GM18867 (cell line): ENCODE data around the gene RBM47.
"Not testable (repeated sequence)": the region's sequence is repeated elsewhere in the genome, so short reads cannot be mapped to it uniquely, and the experiment has no call there.

Source experiments
- ATAC-seq: cut with Tn5 transposase; IDR thresholded peaks from one replicate; pipeline ENCODE4 v1.9.1; 2021; ENCODE audit warnings: mild to moderate bottlenecking, moderate library complexity; ENCODE audit not compliant: unreplicated experiment

RBM47 gene

DNA sequence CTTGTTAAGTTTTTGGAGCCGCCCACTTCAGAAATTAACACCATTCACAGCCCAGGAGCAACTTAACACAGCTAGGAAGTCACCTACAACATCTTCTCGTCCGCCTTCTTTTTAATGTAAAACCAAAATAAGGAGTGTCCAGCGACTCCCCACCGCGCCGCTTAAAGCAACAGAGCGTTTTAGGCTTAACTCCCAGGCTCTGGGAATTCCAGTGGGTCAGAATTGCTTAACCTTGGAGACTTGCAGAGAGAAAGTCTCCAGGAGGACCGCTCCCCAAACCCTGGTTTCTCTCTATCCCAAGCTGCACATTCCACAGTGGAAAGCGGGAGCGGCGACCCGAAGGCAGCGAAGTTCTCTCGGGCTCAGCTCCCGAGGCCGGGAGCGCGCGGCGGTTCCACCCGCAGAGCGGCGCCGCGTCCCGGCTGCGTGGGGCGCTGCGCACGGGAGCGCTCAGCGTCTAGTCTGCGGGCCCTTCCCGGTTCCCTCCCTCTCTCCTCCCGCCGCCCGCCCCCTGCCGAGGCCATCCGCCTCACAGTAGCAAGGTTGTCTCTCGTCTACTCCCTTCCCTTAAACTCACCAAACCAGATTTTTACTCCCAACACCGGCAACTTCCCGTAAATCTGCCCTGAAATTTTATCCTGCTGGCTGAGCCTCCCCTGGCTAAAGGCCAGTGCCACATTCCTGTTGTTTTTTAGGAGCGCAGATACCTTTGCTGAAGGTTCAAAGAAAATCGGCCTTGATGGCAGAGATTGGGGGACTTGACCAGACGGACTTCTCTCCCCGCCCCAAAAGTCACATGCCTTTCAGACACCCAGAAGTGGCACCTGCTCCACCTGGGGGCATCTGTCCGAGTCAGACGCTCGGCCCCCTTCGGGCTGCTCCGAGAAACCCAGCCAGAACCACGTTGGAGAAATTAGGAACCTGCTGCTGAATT lies at the start of gene RBM47:
RBM47 (minus strand) TSS at position 464 of the 934 bp plus-strand sequence. CDS start 190,971 bp downstream, outside the sequence.
- peak; percentile 68 for ATAC-seq

DNA sequence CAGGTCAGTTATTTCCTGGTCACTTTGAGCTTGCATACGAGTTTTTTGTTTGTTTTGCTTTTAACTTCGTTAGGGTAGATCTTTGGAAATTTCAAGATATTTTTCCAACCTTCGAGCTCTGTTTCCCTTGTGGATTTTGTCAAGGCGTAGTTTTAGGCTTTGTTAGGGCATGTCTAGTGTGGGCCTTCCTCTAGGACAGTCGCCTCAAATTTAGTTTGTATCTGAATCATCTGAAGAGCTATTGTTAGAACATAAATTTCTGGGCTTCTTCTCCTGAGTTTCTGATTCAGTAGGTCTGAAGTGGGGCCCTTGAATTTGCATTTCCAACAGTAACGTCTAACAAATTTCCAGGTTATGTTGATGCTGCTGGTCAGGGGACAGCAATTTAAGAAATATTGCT lies 48.8 kb upstream of the RBM47 start:
- no peak for ATAC-seq

GRCh38 chr4:40675166-40675565 lies 45.5 kb upstream of the RBM47 start:
- no peak for ATAC-seq

- ATAC-seq = peak; percentile 67
These were observed 43.2 kb upstream of the RBM47 start for GRCh38 chr4:40672528-40673522.

GRCh38 chr4:40669504-40669903 lies 39.8 kb upstream of the RBM47 start:
- ATAC-seq = no peak

GRCh38 chr4:40665842-40666241 lies 36.2 kb upstream of the RBM47 start:
- no peak for ATAC-seq

DNA sequence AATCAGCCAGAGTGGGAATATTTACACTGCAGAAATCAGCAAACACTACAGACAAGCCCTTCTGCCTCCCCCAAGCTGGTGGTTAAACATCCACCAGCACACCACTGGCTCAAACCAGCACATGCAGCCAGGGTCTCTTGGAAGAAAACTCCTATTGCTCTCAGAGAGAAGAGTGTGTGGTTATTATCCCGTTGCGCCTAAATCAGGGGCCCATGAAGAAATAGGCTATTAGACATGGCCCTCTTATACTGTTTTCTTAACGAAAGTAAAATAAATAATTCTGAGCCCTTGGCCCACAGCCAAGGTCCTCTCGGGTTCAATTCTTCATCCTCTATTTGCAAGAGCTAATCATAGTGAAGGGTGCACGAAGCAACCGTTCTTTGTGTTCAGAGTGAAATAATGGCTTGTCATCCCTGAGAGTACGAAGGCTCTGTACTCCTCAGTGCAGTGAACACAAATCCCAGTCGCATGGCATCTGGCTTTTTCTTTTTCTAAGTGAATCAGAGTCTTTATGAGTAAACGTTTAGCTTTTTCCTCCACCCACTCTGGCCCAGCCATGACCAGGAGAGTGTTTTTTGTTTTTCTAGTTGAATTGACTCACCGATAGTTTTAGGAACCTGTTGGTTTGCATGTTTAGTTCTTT lies 33.4 kb upstream of the RBM47 start:
- ATAC-seq = peak; percentile 76

GRCh38 chr4:40661803-40662202 lies 32.1 kb upstream of the RBM47 start:
- no peak for ATAC-seq

DNA sequence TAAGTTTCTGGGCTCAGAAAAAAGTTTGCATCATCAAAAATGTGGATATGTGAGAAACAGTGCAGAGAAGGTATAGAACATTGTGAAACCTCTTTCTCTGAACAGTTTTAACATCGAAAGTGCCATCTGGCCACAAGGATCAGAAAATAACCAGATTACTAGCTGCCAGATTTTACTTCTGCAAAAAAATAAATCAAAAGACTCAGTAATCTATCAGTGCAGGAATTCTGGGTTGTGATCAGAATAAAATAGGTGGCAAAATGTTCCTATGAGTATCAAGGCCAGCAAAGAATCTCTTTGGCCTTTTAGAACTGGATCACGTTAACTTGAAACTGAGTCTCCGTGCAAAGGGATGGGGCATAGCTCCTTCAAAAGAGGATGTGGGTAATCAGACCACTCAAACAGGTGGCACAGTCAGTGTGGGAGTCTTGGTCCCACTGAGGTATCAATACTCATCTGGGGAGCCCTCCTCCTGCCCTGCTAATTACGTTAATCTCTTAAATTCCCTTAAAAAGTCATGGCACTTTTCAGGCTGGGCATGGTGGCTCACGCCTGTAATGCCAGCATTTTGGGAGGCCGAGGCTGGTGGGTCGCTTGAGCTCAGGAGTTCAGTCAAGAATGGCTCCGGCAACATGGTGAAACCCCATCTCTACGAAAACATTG lies 26.7 kb upstream of the RBM47 start:
- ATAC-seq = peak; percentile 96

DNA sequence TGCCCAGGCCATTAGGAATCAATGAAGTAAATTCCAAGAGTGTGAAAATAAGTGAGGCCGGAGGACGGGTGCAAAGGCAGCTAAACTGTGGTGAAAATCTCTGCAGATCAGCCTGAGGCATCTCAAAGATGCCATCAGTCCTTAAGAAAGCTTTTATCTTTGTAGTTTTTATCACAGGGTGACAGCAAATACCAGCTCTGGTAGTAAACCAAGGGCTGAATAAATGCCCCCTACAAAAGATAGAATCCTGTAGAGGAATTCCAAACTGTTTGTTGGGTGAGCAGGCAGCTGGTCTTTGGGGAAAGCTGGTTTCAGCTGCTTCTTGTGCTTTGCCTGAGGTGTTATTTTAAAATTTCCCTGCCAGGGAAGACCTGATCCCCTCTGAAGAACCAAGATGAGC lies 21.6 kb upstream of the RBM47 start:
- ATAC-seq = no peak

GRCh38 chr4:40649321-40649720 lies 19.7 kb upstream of the RBM47 start:
- ATAC-seq = no peak

DNA sequence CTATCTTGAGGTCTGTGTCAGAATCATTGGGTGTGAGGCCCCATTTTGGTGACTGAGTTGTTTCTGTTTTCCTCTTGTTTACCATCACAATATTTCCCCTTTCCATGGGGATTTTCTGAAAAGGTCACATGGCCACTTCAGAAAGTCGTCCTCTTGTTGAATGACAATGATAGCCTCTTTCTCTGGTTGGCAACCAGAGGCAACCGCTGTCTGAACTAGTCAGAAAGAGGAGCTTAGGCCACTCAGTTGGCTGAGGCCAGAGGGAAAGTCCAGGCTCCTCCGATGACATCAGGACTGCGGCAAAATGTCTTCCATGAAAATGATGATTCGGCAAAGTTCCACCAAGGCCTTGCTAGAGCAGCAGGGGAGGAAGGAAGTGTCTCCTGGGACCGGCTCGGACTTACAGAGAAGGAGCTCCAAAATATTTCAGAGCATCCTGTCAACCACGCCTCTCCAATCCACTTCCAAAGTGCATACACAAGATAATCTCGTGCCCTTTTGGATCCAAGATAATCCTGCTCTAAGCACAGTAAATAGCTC lies 19.1 kb upstream of the RBM47 start:
- ATAC-seq = no peak

GRCh38 chr4:40648131-40648530 lies 18.5 kb upstream of the RBM47 start:
- ATAC-seq = no peak

DNA sequence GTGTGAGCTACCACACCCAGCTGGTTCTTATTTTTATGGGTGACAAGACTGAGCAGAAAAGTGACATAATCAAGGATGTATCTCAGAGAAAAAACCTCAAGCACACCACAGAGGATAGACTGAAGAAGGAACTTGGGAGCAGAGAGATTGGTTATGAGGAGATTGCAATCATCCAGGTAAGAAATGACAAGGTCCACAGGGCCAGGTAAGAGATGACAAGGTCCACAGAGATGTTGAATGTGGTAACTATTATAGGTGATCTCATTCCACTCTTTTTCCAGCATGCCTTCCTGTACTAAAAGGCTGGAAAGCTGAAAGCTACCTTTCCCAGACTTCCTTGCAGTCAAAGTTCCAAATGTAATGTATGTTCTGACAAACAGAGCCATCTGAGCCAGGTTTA lies 15.9 kb upstream of the RBM47 start:
- ATAC-seq = no peak

DNA sequence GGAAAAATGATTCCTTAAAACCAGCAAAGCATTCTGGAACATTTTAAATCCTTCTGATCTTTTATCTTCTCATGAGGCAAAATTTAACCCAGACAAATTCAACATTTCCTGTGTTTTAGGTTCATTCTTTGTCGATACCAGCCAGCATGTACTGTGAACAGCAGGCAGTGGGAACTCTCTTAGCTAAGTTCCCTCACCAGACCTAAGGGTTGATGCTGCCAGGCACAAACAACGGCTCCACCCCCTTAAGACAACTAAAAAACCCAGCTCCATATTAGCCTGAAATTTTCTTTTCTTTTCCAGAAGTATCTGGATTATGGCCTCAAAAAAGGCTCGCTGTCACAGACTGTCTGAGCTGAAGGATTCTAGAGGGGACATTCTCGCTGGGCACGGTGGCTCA lies 2.4 kb upstream of the RBM47 start:
- ATAC-seq = no peak

DNA sequence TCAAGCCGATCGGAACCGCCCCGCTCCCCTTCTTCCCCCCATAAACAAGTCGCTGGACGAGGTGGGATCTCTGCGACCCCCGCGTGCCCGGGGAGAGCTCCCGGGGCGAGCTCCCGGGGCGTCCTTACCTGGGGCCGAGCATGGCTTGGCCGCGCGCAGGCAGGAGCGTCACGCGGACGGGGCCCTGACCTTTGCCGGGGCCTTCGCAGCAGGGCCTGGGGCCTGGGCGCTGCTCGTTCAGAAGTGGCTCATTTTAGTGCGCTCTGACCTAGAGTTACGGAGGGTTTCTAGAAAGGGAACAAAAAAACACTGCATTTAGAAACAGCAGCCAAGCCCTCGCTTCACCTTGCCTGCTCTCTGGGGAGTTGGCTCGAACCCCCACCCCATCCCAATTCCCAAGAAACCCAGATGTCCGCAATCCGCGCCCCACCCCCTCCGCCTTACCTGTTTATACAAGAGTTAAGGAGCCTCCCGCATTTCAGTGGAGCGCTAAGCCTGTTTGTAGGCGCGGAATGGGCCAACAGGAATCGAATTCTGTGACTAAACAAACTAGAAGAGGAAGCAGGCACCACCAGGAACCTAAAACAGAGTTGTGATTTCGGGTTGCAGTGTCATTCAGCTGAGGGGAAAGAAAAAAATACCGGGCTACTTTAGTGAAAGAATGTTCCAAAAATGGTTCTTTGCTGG lies 814 bp upstream of the RBM47 start:
- ATAC-seq = peak; percentile 48

- ATAC-seq = no peak
These were observed 776 bp downstream of the RBM47 start for GRCh38 chr4:40628888-40629287.

- ATAC-seq = not testable (repeated sequence)
These were observed 1.3 kb downstream of the RBM47 start for GRCh38 chr4:40628407-40628806.

DNA sequence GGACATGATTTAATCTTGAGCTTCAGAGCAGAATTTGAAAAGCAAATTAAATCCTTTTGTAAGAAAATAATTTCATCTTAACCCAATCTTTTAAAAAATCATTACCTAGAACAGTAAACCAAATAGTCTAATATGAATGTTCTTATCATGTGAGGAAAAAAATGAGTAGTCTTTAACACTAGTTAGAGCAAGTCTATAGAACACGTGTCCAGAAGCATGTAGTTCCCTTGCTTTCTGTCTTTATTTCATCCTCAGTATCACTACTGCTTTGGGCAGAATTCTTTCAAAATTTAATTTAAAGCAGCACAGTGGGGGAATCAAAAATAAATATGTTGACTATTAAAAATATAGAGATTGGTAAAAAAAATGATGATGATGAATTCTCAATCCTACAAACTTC lies 2.1 kb downstream of the RBM47 start:
- no peak for ATAC-seq
